Smooth muscle cell (in vitro differentiated cells): ENCODE results near the gene ST6GALNAC5. TPM values are rescaled to one million over a fixed set of nuclear protein-coding genes. Genes with fewer than 3 reads are reported as not detected.

Source experiments
- DNase-seq: peaks from one replicate; lab custom pipeline; 2025; ENCODE audit not compliant: unreplicated experiment; lab: John Stamatoyannopoulos, UW
- H2AFZ ChIP-seq: fragments of 200-600 bp; sonication (generic); 2 replicates; pipeline ENCODE4 v1.6.0; 2016; ENCODE audit warnings: antibody characterized with exemption, low read depth, mild to moderate bottlenecking
- H3F3A ChIP-seq: fragments of 200-600 bp; sonication (generic); 2 replicates; pipeline ENCODE4 v1.6.0; 2017; ENCODE audit warnings: antibody characterized with exemption, low read depth
- H3K27ac ChIP-seq: fragments of 200-600 bp; sonication (generic); 2 replicates; pipeline ENCODE4 v1.5.1; 2016; ENCODE audit warnings: low read depth, mild to moderate bottlenecking
- H3K27me3 ChIP-seq: fragments of 200-600 bp; sonication (generic); 2 replicates; pipeline ENCODE4 v1.6.1; 2016; ENCODE audit warnings: low read depth, mild to moderate bottlenecking
- H3K36me3 ChIP-seq: fragments of 200-600 bp; sonication (generic); 2 replicates; pipeline ENCODE4 v1.5.1; 2016; ENCODE audit warnings: low read depth
- H3K4me1 ChIP-seq: fragments of 200-600 bp; sonication (generic); 2 replicates; pipeline ENCODE4 v1.5.1; 2016; ENCODE audit warnings: low read depth
- H3K4me2 ChIP-seq: fragments of 200-600 bp; sonication (generic); 2 replicates; pipeline ENCODE4 v1.6.0; 2016; ENCODE audit warnings: mild to moderate bottlenecking
- H3K4me3 ChIP-seq: fragments of 200-600 bp; sonication (generic); 2 replicates; pipeline ENCODE4 v1.5.1; 2016; ENCODE audit warnings: mild to moderate bottlenecking
- H3K79me2 ChIP-seq: fragments of 200-600 bp; sonication (generic); 2 replicates; pipeline ENCODE4 v1.6.0; 2016; ENCODE audit warnings: low read depth, mild to moderate bottlenecking
- H3K9ac ChIP-seq: fragments of 200-600 bp; sonication (generic); 2 replicates; pipeline ENCODE4 v1.6.0; 2016; ENCODE audit warnings: low read depth
- H3K9me3 ChIP-seq: fragments of 200-600 bp; sonication (generic); replicated peaks from 2 replicates; pipeline ENCODE4 v1.5.1; 2016; ENCODE audit warnings: low read depth
- H4K20me1 ChIP-seq: fragments of 200-600 bp; sonication (generic); 2 replicates; pipeline ENCODE4 v1.6.0; 2016; ENCODE audit warnings: low read depth
- WGBS: methylation state at CpG from one replicate; pipeline ENCODE4 v1.1.7; 2016; ENCODE audit warnings: low lambda C conversion rate; 5-methylcytosine and 5-hydroxymethylcytosine counted together
- polyA plus RNA-seq: library from polyadenylated mRNA; unstranded; fragments of >200 nt; fragmentation: Nextera tagmentation; extraction: Ambion mirVana; gene quantifications from 2 replicates; pipeline ENCODE4 v1.2.1, GENCODE V29; 2016
- total RNA-seq: library from RNA; depleted of rRNA; stranded (reverse); fragments of >200 nt; gene quantifications from 2 replicates; pipeline ENCODE4 v1.2.3, GENCODE V29; 2014
- TF ChIP-seq, protein P1 (sequence below): fragments of 200-600 bp; sonication (generic); IDR thresholded peaks from 2 replicates; pipeline ENCODE4 v1.5.1; 2017; ENCODE audit warnings: borderline replicate concordance, mild to moderate bottlenecking, antibody characterized with exemption; ENCODE audit not compliant: insufficient read depth, poor library complexity, severe bottlenecking

ST6GALNAC5 gene
- total and polyA plus RNA-seq, 2 experiments from 2014 or later = 24.9 to 38.8 TPM

DNA sequence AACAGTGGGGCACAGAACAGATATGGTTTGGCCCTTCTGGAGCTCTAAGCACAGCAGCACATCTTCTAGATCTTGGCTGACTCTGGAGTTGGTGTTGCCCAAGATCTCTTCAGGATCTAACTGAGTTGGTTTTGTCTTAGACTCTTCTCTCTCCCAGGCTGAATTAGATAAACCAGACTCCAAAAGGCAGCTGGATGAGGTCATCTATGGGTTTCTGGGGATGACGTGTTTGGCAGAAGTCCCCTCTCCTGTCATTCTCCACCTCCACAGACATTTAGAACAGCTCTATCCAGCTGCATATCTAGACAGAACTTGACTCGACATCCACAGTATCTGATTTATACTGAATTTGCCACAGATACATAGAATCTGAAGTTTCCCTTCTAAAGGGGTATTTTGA lies 75.3 kb downstream of the ST6GALNAC5 start:
- H3K79me2 ChIP-seq = no peaks in the 10 kb centered on the region
- H3K9ac ChIP-seq = no peak overlapping the region
- H3K27me3 ChIP-seq = no peaks in the 10 kb centered on the region
- no peaks in the 10 kb centered on the region for H3K9me3 ChIP-seq
- H2AFZ ChIP-seq = no peak overlapping the region
- H3K4me1 ChIP-seq = peaks cover 13% of the 10 kb centered on the region
- no peak overlapping the region for H3K27ac ChIP-seq
- H3F3A ChIP-seq = no peaks in the 10 kb centered on the region
- TF ChIP-seq, protein P1, sequence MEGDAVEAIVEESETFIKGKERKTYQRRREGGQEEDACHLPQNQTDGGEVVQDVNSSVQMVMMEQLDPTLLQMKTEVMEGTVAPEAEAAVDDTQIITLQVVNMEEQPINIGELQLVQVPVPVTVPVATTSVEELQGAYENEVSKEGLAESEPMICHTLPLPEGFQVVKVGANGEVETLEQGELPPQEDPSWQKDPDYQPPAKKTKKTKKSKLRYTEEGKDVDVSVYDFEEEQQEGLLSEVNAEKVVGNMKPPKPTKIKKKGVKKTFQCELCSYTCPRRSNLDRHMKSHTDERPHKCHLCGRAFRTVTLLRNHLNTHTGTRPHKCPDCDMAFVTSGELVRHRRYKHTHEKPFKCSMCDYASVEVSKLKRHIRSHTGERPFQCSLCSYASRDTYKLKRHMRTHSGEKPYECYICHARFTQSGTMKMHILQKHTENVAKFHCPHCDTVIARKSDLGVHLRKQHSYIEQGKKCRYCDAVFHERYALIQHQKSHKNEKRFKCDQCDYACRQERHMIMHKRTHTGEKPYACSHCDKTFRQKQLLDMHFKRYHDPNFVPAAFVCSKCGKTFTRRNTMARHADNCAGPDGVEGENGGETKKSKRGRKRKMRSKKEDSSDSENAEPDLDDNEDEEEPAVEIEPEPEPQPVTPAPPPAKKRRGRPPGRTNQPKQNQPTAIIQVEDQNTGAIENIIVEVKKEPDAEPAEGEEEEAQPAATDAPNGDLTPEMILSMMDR = no peak
- no peak overlapping the region for H3K4me3 ChIP-seq
- no peaks in the 10 kb centered on the region for H3K36me3 ChIP-seq
- no peak for DNase-seq
- H3K4me2 ChIP-seq = no peak overlapping the region
- 59% methylated on average over 2 of the region's 2 CpGs for WGBS
- H4K20me1 ChIP-seq = peaks cover 20% of the 10 kb centered on the region

DNA sequence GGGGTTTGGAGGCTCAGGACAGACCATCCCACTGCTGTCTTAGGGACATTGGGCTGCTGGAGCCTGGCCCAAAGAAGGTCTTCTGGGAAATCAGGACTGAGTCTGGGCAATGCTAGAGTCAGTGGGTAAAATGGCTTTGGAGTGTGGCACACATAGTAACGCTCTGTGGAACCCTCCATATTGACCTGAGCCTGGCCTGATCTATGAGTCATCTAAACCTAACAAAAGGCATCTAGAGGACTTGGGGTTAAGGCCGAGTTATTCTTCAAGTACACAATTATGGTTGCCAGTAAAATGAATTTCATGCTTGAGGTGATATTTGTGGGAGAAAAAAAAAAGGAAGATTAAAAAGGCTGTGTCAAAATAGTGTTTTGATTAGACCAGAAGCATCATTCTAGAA lies 77.7 kb downstream of the ST6GALNAC5 start:
- WGBS = 80% methylated on average over 2 of the region's 2 CpGs
- no peak overlapping the region for H2AFZ ChIP-seq

GRCh38 chr1:76948846-76949245 lies 81.6 kb downstream of the ST6GALNAC5 start:
- H4K20me1 ChIP-seq = no peaks in the 10 kb centered on the region
- H3K9me3 ChIP-seq = no peaks in the 10 kb centered on the region
- H3K4me2 ChIP-seq = no peak overlapping the region
- no peaks in the 10 kb centered on the region for H3K79me2 ChIP-seq
- H3K27ac ChIP-seq = peak overlapping the region; percentile 35
- no peak overlapping the region for H2AFZ ChIP-seq
- H3K27me3 ChIP-seq = no peaks in the 10 kb centered on the region
- H3F3A ChIP-seq = no peaks in the 10 kb centered on the region
- no peak for DNase-seq
- H3K36me3 ChIP-seq = no peaks in the 10 kb centered on the region
- H3K9ac ChIP-seq = no peak overlapping the region
- no peak overlapping the region for H3K4me3 ChIP-seq
- peaks cover 8% of the 10 kb centered on the region for H3K4me1 ChIP-seq
- TF ChIP-seq, protein P1 = no peak

More for the DNA sequence above, 77.7 kb downstream of the ST6GALNAC5 start:
- H3K4me1 ChIP-seq = peaks cover 8% of the 10 kb centered on the region
- no peaks in the 10 kb centered on the region for H3K79me2 ChIP-seq
- H3K9me3 ChIP-seq = no peaks in the 10 kb centered on the region
- no peak overlapping the region for H3K4me3 ChIP-seq
- no peak overlapping the region for H3K9ac ChIP-seq
- peaks cover 3% of the 10 kb centered on the region for H4K20me1 ChIP-seq
- no peak overlapping the region for H3K27ac ChIP-seq
- no peaks in the 10 kb centered on the region for H3F3A ChIP-seq
- H3K27me3 ChIP-seq = no peaks in the 10 kb centered on the region
- H3K4me2 ChIP-seq = no peak overlapping the region
- TF ChIP-seq, protein P1 = no peak
- no peaks in the 10 kb centered on the region for H3K36me3 ChIP-seq
- DNase-seq = no peak

GRCh38 chr1:76949503-76949902 lies 82.2 kb downstream of the ST6GALNAC5 start:
- DNase-seq = no peak
- Histone ChIP-seq H3K79me2 (no peaks in the 10 kb centered on the region), H2AFZ (no peak overlapping the region), H3K27me3 (no peaks in the 10 kb centered on the region), H3K36me3 (no peaks in the 10 kb centered on the region), H3K27ac (peak overlapping the region; percentile 35), H3K9ac (no peak overlapping the region), H3K9me3 (no peaks in the 10 kb centered on the region), H3K4me1 (peaks cover 8% of the 10 kb centered on the region), H3K4me2 (no peak overlapping the region), H3K4me3 (no peak overlapping the region), H4K20me1 (no peaks in the 10 kb centered on the region), H3F3A (no peaks in the 10 kb centered on the region)
- TF ChIP-seq, protein P1 = no peak
- 68% methylated on average over 3 of the region's 3 CpGs for WGBS
